ENCODE data around the gene MEG3. TPM values are rescaled to one million over a fixed set of nuclear protein-coding genes. Genes with fewer than 3 reads are reported as not detected.
A peak's percentile ranks its signal among the peaks of the same experiment; 100 is the strongest.

Gene MEG3
- total RNA-seq, 1 donor from 2014 or later, result 32.3 TPM

DNA sequence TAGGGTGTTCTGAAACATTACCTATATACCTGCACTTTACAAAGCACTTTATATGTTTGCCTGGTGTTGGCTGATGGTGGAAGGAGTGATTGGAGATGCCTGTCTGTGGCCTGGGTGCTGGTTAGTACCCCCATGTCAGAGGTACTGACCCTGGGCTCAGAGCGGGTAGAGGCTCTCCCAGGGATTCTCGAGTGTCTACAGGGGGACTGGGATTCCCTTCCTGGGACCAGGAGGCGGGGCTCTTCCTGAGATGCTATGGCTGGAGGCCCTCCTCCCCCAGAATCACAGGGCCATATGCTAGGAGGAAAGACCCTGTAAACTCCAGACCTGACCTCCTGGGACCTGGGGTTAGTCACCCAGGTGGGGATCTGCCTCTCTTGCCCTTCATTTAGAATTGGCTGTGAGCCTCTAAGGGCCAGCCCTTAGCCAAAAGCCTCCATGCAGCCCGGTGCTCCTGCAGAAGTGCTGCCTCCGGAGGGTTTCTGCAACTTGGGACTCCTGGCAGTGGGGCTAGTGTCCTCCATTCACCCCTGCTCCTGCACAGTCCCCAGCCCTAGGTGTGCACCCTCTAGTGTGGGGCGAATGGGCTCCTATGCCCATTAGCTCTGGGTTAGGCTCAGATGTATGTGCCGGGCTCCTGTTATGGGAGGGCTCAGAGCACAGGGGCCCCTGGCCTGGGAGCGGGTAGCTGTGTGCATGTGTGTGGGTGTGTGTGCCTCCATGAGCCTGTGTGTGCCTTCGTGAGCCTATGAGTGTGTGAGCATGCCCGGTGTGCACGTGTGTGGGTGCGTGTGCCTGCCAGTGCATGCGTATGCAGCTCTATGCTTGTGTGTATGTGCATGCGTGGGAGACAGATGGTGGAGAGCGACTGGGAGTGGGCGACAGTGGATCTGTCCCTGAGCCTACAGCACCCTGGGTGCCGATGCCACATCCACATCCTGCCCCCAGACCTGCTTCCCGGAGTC, 41.0 kb downstream of the MEG3 start:
- H3K4me3 Mint-ChIP-seq (ENCODE audit: low read depth), result no peak overlapping the region
- no peaks in the 10 kb centered on the region for H3K27me3 Mint-ChIP-seq
- peaks cover 2% of the 10 kb centered on the region for H3K9me3 Mint-ChIP-seq (ENCODE audit: low read depth)
- no peak for DNase-seq (ENCODE audit: low spot score, unreplicated experiment)
- no peak overlapping the region for H3K27ac Mint-ChIP-seq
- peaks cover 4% of the 10 kb centered on the region for H3K36me3 Mint-ChIP-seq (ENCODE audit: insufficient read depth)
- TF ChIP-seq, protein P1, sequence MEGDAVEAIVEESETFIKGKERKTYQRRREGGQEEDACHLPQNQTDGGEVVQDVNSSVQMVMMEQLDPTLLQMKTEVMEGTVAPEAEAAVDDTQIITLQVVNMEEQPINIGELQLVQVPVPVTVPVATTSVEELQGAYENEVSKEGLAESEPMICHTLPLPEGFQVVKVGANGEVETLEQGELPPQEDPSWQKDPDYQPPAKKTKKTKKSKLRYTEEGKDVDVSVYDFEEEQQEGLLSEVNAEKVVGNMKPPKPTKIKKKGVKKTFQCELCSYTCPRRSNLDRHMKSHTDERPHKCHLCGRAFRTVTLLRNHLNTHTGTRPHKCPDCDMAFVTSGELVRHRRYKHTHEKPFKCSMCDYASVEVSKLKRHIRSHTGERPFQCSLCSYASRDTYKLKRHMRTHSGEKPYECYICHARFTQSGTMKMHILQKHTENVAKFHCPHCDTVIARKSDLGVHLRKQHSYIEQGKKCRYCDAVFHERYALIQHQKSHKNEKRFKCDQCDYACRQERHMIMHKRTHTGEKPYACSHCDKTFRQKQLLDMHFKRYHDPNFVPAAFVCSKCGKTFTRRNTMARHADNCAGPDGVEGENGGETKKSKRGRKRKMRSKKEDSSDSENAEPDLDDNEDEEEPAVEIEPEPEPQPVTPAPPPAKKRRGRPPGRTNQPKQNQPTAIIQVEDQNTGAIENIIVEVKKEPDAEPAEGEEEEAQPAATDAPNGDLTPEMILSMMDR (IDR thresholded peaks at IDR 0.05; ENCODE audit: unreplicated experiment), result no peak
- H3K4me1 Mint-ChIP-seq (ENCODE audit: low read depth), result no peaks in the 10 kb centered on the region

DNA sequence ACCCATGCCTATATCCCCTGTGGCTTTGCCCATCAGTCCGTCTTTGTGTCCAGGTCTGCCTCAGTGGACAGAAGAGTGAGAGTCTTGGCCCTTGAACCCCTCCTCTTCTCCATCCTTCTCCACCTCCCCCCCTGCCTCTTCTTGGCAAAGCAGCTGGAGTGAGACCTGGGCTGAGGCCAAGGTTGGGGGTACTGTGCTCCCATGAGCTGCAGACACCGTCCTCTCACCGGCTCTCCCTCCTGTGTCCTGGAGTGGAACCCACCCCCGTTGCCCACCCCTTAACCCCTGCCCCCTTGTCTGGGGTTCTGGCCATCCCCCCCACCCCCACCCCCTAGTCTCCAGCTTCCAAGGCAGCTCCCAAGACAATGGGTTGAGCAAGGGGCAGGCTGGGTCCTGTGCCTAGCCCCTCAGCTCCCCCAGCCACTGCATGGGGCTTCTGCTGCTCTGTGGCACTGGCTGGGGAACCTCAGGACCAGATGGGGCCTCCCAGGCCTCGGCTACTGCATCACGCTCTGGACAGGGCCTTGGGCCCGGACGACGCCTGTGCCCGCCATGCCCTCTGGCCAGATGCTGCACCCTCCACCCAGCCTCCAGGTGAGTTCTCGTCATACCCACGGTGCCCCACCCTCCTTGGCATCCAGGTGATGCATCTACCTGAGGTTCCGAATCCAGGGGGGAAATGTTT, 41.9 kb downstream of the MEG3 start:
- peaks cover 4% of the 10 kb centered on the region for H3K9me3 Mint-ChIP-seq (ENCODE audit: low read depth)
- H3K4me1 Mint-ChIP-seq (ENCODE audit: low read depth), result no peaks in the 10 kb centered on the region
- H3K27me3 Mint-ChIP-seq, result no peaks in the 10 kb centered on the region

DNA sequence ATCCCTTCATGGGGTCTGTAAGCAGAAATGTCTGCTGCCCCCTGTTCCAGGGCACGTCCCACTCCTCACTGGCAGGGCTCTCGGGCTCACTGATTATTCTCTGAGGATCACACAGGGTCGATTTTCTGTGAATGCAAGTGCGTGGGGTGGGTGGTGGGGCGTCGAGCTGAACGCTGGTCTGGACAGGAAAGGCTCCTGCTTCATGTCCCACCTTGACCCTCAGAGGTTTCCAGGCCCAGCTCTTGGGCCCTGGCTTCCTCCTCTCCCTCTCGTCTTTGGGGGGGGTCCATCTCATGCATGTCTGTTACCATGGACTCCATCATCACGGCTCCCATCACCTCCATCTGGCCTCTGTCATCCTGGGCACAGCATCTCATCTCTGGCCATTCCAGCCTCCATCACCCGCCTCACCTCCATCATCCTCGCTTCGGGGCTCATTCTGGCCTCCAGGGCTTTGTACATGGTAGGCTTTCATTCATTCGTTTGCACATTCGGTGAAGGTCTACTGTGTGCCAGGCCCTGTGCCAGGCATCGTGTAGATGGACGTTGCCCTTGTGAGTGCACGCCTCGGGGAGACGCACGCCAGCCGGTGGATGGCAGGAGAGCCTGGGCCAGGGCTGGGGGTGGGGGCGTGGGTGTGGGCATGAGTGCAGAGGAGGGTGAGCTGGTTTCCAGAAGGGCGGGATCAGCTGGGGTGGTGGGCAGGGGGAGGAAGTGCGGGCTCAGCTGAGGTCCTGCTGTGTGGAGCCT, 42.9 kb downstream of the MEG3 start:
- no peak for DNase-seq (ENCODE audit: low spot score, unreplicated experiment)
- Mint-ChIP-seq H3K27ac (no peak overlapping the region), H3K4me3 (ENCODE audit: low read depth) (no peak overlapping the region), H3K4me1 (ENCODE audit: low read depth) (no peaks in the 10 kb centered on the region), H3K27me3 (no peaks in the 10 kb centered on the region), H3K36me3 (ENCODE audit: insufficient read depth) (peaks cover 2% of the 10 kb centered on the region), H3K9me3 (ENCODE audit: low read depth) (peaks cover 4% of the 10 kb centered on the region)
- TF ChIP-seq, protein P1 (IDR thresholded peaks at IDR 0.05; ENCODE audit: unreplicated experiment), result no peak

More for the DNA sequence above, 41.9 kb downstream of the MEG3 start:
- Mint-ChIP-seq H3K36me3 (ENCODE audit: insufficient read depth) (peaks cover under 1% of the 10 kb centered on the region), H3K27ac (no peak overlapping the region), H3K4me3 (ENCODE audit: low read depth) (no peak overlapping the region)
- no peak for DNase-seq (ENCODE audit: low spot score, unreplicated experiment)
- TF ChIP-seq, protein P1 (IDR thresholded peaks at IDR 0.05; ENCODE audit: unreplicated experiment), result no peak

DNA sequence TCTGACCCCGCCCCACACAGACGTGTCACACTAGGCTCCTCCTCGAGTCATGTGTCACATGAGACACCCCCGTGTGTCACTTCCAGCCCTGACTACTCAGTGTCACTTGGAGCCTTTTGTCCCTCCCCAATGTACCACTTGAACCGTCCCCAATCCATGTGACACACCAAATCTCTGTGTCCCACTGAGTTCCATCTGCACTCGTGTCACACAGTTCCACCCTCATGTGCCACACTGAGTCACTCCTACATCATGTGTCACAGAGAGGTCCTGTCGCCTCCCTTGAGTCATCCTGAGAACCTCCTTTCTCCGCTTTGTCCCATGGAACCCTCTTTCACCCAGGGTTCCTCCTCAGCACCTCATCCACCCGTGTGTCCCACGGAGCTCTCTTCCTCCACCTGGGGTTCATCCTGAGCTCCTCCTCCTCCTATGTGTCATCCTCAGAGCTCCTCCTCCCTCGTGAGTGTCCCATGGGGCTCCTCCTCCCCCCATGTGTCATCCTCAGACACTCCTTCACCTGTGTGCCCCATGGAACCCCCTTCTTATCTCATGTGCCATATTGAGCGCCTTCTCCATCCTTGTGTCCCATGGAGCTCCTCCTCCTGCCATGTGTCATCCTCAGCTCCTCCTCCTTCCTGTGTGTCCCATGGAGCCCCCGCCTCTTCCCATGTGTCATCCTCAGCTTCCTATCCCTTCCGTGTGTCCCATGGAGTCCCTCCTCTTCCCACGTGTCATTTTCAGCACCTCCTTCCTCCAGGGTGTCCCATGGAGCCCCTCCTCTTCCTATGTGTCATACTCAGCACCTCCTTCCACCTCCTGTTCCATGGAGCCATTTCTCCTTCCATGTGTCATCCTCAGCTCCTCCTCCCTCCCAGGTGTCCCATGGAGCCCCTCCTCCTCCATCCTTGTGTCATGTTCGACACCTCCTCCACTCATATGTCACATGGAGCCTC, 45.6 kb downstream of the MEG3 start:
- Mint-ChIP-seq H3K36me3 (ENCODE audit: insufficient read depth) (peaks cover 2% of the 10 kb centered on the region), H3K27ac (peak overlapping the region; percentile 53), H3K4me3 (ENCODE audit: low read depth) (no peak overlapping the region), H3K27me3 (no peaks in the 10 kb centered on the region), H3K4me1 (ENCODE audit: low read depth) (no peaks in the 10 kb centered on the region), H3K9me3 (ENCODE audit: low read depth) (peaks cover 4% of the 10 kb centered on the region)
- DNase-seq (ENCODE audit: low spot score, unreplicated experiment), result no peak
- TF ChIP-seq, protein P1 (IDR thresholded peaks at IDR 0.05; ENCODE audit: unreplicated experiment), result no peak

All from progenitor cell of endocrine pancreas (in vitro differentiated cells).